ENCODE measurements around the gene WBP1.

- no peak for TF ChIP-seq CTCF (IDR thresholded peaks at IDR 0.05; ENCODE audit: low read length)
- TF ChIP-seq EZH2 (IDR thresholded peaks at IDR 0.05; ENCODE audit: borderline replicate concordance, low read length), result no peak
Observed at GRCh38 chr2:74489906-74490305, 31.7 kb downstream of the WBP1 start.

All from OCI-LY1 (cell line).